Smooth muscle cell (in vitro differentiated cells): ENCODE data around the gene YBEY. TPM values are rescaled to one million over a fixed set of nuclear protein-coding genes. Genes with fewer than 3 reads are reported as not detected.

Source experiments
- DNase-seq: peaks from one replicate; lab custom pipeline; 2025; ENCODE audit not compliant: unreplicated experiment; lab: John Stamatoyannopoulos, UW
- H2AFZ ChIP-seq: fragments of 200-600 bp; sonication (generic); 2 replicates; pipeline ENCODE4 v1.6.0; 2016; ENCODE audit warnings: antibody characterized with exemption, low read depth, mild to moderate bottlenecking
- H3F3A ChIP-seq: fragments of 200-600 bp; sonication (generic); 2 replicates; pipeline ENCODE4 v1.6.0; 2017; ENCODE audit warnings: antibody characterized with exemption, low read depth
- H3K27ac ChIP-seq: fragments of 200-600 bp; sonication (generic); 2 replicates; pipeline ENCODE4 v1.5.1; 2016; ENCODE audit warnings: low read depth, mild to moderate bottlenecking
- H3K27me3 ChIP-seq: fragments of 200-600 bp; sonication (generic); 2 replicates; pipeline ENCODE4 v1.6.1; 2016; ENCODE audit warnings: low read depth, mild to moderate bottlenecking
- H3K36me3 ChIP-seq: fragments of 200-600 bp; sonication (generic); 2 replicates; pipeline ENCODE4 v1.5.1; 2016; ENCODE audit warnings: low read depth
- H3K4me1 ChIP-seq: fragments of 200-600 bp; sonication (generic); 2 replicates; pipeline ENCODE4 v1.5.1; 2016; ENCODE audit warnings: low read depth
- H3K4me2 ChIP-seq: fragments of 200-600 bp; sonication (generic); 2 replicates; pipeline ENCODE4 v1.6.0; 2016; ENCODE audit warnings: mild to moderate bottlenecking
- H3K4me3 ChIP-seq: fragments of 200-600 bp; sonication (generic); 2 replicates; pipeline ENCODE4 v1.5.1; 2016; ENCODE audit warnings: mild to moderate bottlenecking
- H3K79me2 ChIP-seq: fragments of 200-600 bp; sonication (generic); 2 replicates; pipeline ENCODE4 v1.6.0; 2016; ENCODE audit warnings: low read depth, mild to moderate bottlenecking
- H3K9ac ChIP-seq: fragments of 200-600 bp; sonication (generic); 2 replicates; pipeline ENCODE4 v1.6.0; 2016; ENCODE audit warnings: low read depth
- H3K9me3 ChIP-seq: fragments of 200-600 bp; sonication (generic); replicated peaks from 2 replicates; pipeline ENCODE4 v1.5.1; 2016; ENCODE audit warnings: low read depth
- H4K20me1 ChIP-seq: fragments of 200-600 bp; sonication (generic); 2 replicates; pipeline ENCODE4 v1.6.0; 2016; ENCODE audit warnings: low read depth
- CTCF ChIP-seq: fragments of 200-600 bp; sonication (generic); IDR thresholded peaks from 2 replicates; pipeline ENCODE4 v1.5.1; 2017; ENCODE audit warnings: borderline replicate concordance, mild to moderate bottlenecking, antibody characterized with exemption; ENCODE audit not compliant: insufficient read depth, poor library complexity, severe bottlenecking
- WGBS: methylation state at CpG from one replicate; pipeline ENCODE4 v1.1.7; 2016; ENCODE audit warnings: low lambda C conversion rate; 5-methylcytosine and 5-hydroxymethylcytosine counted together
- polyA plus RNA-seq: library from polyadenylated mRNA; unstranded; fragments of >200 nt; fragmentation: Nextera tagmentation; extraction: Ambion mirVana; gene quantifications from 2 replicates; pipeline ENCODE4 v1.2.1, GENCODE V29; 2016
- total RNA-seq: library from RNA; depleted of rRNA; stranded (reverse); fragments of >200 nt; gene quantifications from 2 replicates; pipeline ENCODE4 v1.2.3, GENCODE V29; 2014

YBEY gene
- total and polyA plus RNA-seq, 2 experiments from 2014 or later = 24.1 to 31.1 TPM

GRCh38 chr21:46243325-46243724 lies 42.8 kb upstream of the YBEY start:
- Histone ChIP-seq H3K9me3 (no peaks in the 10 kb centered on the region), H4K20me1 (peaks cover 4% of the 10 kb centered on the region), H3K36me3 (peaks cover 35% of the 10 kb centered on the region), H3F3A (no peaks in the 10 kb centered on the region), H3K9ac (no peak overlapping the region), H2AFZ (no peak overlapping the region), H3K4me2 (no peak overlapping the region), H3K27ac (no peak overlapping the region), H3K79me2 (no peaks in the 10 kb centered on the region), H3K4me3 (no peak overlapping the region), H3K4me1 (no peaks in the 10 kb centered on the region), H3K27me3 (no peaks in the 10 kb centered on the region)
- no peak for TF ChIP-seq CTCF
- DNase-seq = no peak
- WGBS = 94% methylated on average over 8 of the region's 8 CpGs

GRCh38 chr21:46243960-46244361 lies 42.2 kb upstream of the YBEY start:
- no peak overlapping the region for H3K27ac ChIP-seq
- H3K4me3 ChIP-seq = no peak overlapping the region
- WGBS = 98% methylated on average over 3 of the region's 3 CpGs
- no peak for DNase-seq
- H3K4me2 ChIP-seq = no peak overlapping the region
- H3K4me1 ChIP-seq = no peaks in the 10 kb centered on the region
- H3K36me3 ChIP-seq = peaks cover 35% of the 10 kb centered on the region
- TF ChIP-seq CTCF = no peak
- no peaks in the 10 kb centered on the region for H3K79me2 ChIP-seq
- no peak overlapping the region for H2AFZ ChIP-seq
- H4K20me1 ChIP-seq = peaks cover 4% of the 10 kb centered on the region
- no peaks in the 10 kb centered on the region for H3F3A ChIP-seq
- H3K9ac ChIP-seq = no peak overlapping the region
- H3K27me3 ChIP-seq = no peaks in the 10 kb centered on the region
- no peaks in the 10 kb centered on the region for H3K9me3 ChIP-seq

- H3K4me3 ChIP-seq = no peak overlapping the region
- peaks cover 35% of the 10 kb centered on the region for H3K36me3 ChIP-seq
- H3K4me2 ChIP-seq = no peak overlapping the region
- H2AFZ ChIP-seq = no peak overlapping the region
- H3K9ac ChIP-seq = no peak overlapping the region
- no peaks in the 10 kb centered on the region for H3K4me1 ChIP-seq
- WGBS = 98% methylated on average over 8 of the region's 8 CpGs
- TF ChIP-seq CTCF = no peak
- peaks cover 4% of the 10 kb centered on the region for H4K20me1 ChIP-seq
- no peak overlapping the region for H3K27ac ChIP-seq
- no peaks in the 10 kb centered on the region for H3F3A ChIP-seq
- no peak for DNase-seq
- H3K27me3 ChIP-seq = no peaks in the 10 kb centered on the region
- no peaks in the 10 kb centered on the region for H3K9me3 ChIP-seq
- H3K79me2 ChIP-seq = no peaks in the 10 kb centered on the region
Measured at GRCh38 chr21:46244602-46245001, 41.5 kb upstream of the YBEY start.

- H3K4me2 ChIP-seq = no peak overlapping the region
- no peak overlapping the region for H3K27ac ChIP-seq
- H3K36me3 ChIP-seq = peaks cover 36% of the 10 kb centered on the region
- no peak overlapping the region for H2AFZ ChIP-seq
- H3K9me3 ChIP-seq = no peaks in the 10 kb centered on the region
- no peaks in the 10 kb centered on the region for H3K27me3 ChIP-seq
- no peak for DNase-seq
- H3K4me3 ChIP-seq = no peak overlapping the region
- no peaks in the 10 kb centered on the region for H3K79me2 ChIP-seq
- WGBS = 100% methylated on average over 3 of the region's 3 CpGs
- TF ChIP-seq CTCF = no peak
- no peak overlapping the region for H3K9ac ChIP-seq
- no peaks in the 10 kb centered on the region for H3F3A ChIP-seq
- peaks cover 6% of the 10 kb centered on the region for H4K20me1 ChIP-seq
- no peaks in the 10 kb centered on the region for H3K4me1 ChIP-seq
Measured at GRCh38 chr21:46245213-46245915, 40.8 kb upstream of the YBEY start.
